GM23338 (cell line): ENCODE results near the gene FHIT. TPM values are rescaled to one million over a fixed set of nuclear protein-coding genes. Genes with fewer than 3 reads are reported as not detected.

Experiments used
- ATAC-seq: fragments of 200-7000 bp; cut with Tn5 transposase; 3 replicates; pipeline ENCODE4 v1.9.1; 2020
- DNase-seq: peaks from one replicate; pipeline ENCODE4 v3.0.0-alpha.2; 2015; ENCODE audit warnings: low spot score
- H2AFZ ChIP-seq: fragments of 200-600 bp; sonication (generic); 2 replicates; pipeline ENCODE4 v1.8.0; 2016; ENCODE audit warnings: antibody characterized with exemption, mild to moderate bottlenecking, moderate library complexity
- H3F3A ChIP-seq: fragments of 200-600 bp; sonication (generic); replicated peaks from 2 replicates; pipeline ENCODE4 v1.8.0; 2017; ENCODE audit warnings: antibody characterized with exemption, mixed run types, low read depth
- H3K27ac ChIP-seq: fragments of 200-600 bp; sonication (generic); 2 replicates; pipeline ENCODE4 v1.6.1; 2016; ENCODE audit warnings: low read depth
- H3K27me3 ChIP-seq: fragments of 200-600 bp; sonication (generic); 2 replicates; pipeline ENCODE4 v1.8.0; 2016; ENCODE audit warnings: mild to moderate bottlenecking, mixed run types, moderate library complexity; ENCODE audit not compliant: insufficient read depth
- H3K36me3 ChIP-seq: fragments of 200-600 bp; sonication (generic); 2 replicates; pipeline ENCODE4 v1.8.0; 2016; ENCODE audit warnings: mild to moderate bottlenecking; ENCODE audit not compliant: insufficient read depth
- H3K4me1 ChIP-seq: fragments of 200-600 bp; sonication (generic); 2 replicates; pipeline ENCODE4 v1.8.0; 2016; ENCODE audit warnings: mild to moderate bottlenecking, moderate library complexity; ENCODE audit not compliant: insufficient read depth
- H3K4me2 ChIP-seq: fragments of 200-600 bp; sonication (generic); 2 replicates; pipeline ENCODE4 v1.7.1; 2017; ENCODE audit warnings: mixed run types
- H3K4me3 ChIP-seq: fragments of 200-600 bp; sonication (generic); 2 replicates; pipeline ENCODE4 v1.6.1; 2016; ENCODE audit warnings: mixed run types
- H3K79me2 ChIP-seq: fragments of 200-600 bp; sonication (generic); replicated peaks from 2 replicates; pipeline ENCODE4 v1.8.0; 2017; ENCODE audit warnings: mild to moderate bottlenecking; ENCODE audit not compliant: insufficient read depth
- H3K9me2 ChIP-seq: fragments of 200-600 bp; sonication (generic); 2 replicates; pipeline ENCODE4 v1.8.0; 2017; ENCODE audit not compliant: insufficient read depth
- H4K20me1 ChIP-seq: fragments of 200-600 bp; sonication (generic); replicated peaks from 2 replicates; pipeline ENCODE4 v1.8.0; 2017; ENCODE audit warnings: mild to moderate bottlenecking; ENCODE audit not compliant: insufficient read depth
- H3K27ac Mint-ChIP-seq: 2 replicates; pipeline ENCODE4 v1.8.0; 2020; ENCODE audit warnings: inconsistent platforms, mild to moderate bottlenecking, moderate library complexity, mixed read lengths
- H3K27me3 Mint-ChIP-seq: 3 replicates; pipeline ENCODE4 v1.8.0; 2022; ENCODE audit warnings: low read depth, mild to moderate bottlenecking, moderate library complexity, mixed read lengths, inconsistent platforms; ENCODE audit not compliant: insufficient read depth, poor library complexity
- H3K36me3 Mint-ChIP-seq: 3 replicates; pipeline ENCODE4 v1.8.0; 2021; ENCODE audit warnings: low read depth, mild to moderate bottlenecking, inconsistent platforms, moderate library complexity, mixed read lengths
- H3K4me1 Mint-ChIP-seq: 3 replicates; pipeline ENCODE4 v1.8.0; 2020; ENCODE audit warnings: mild to moderate bottlenecking, inconsistent platforms, mixed read lengths
- H3K4me3 Mint-ChIP-seq: 3 replicates; pipeline ENCODE4 v1.8.0; 2021; ENCODE audit warnings: moderate library complexity, mild to moderate bottlenecking, inconsistent platforms, mixed read lengths
- H3K9me3 Mint-ChIP-seq: 3 replicates; pipeline ENCODE4 v1.8.0; 2020; ENCODE audit warnings: moderate library complexity, mild to moderate bottlenecking, inconsistent platforms, mixed read lengths
- CTCF ChIP-seq, 2 experiments: fragments of 200-600 bp in 1 of 2; sonication (generic) in 1 of 2; conservative IDR thresholded peaks; 2 replicates each; pipeline versions ENCODE4 v1.5.1 to v1.6.1; 2016 to 2017; ENCODE audit warnings: antibody characterized with exemption in 2 of 2, low read depth in 2 of 2, mild to moderate bottlenecking in 2 of 2, moderate library complexity in 1 of 2
- EZH2 ChIP-seq: fragments of 200-600 bp; sonication (generic); IDR thresholded peaks from one replicate; pipeline ENCODE4 v1.8.0; 2017; ENCODE audit warnings: antibody characterized with exemption, mild to moderate bottlenecking, low read depth; ENCODE audit not compliant: unreplicated experiment
- EZH2phosphoT487 ChIP-seq: fragments of 200-600 bp; sonication (generic); IDR thresholded peaks from one replicate; pipeline ENCODE4 v1.8.1; 2018; ENCODE audit warnings: antibody characterized with exemption; ENCODE audit not compliant: unreplicated experiment
- JUNB ChIP-seq: IDR thresholded peaks from one replicate; pipeline ENCODE4 v1.6.1; 2016; ENCODE audit warnings: antibody characterized with exemption; ENCODE audit not compliant: unreplicated experiment
- NANOG ChIP-seq: IDR thresholded peaks from 2 replicates; pipeline ENCODE4 v1.6.1; 2016; ENCODE audit warnings: antibody characterized with exemption, borderline replicate concordance
- ZNF114 ChIP-seq: fragments of 250-450 bp; sonication (Bioruptor Pico); IDR thresholded peaks from 2 replicates; pipeline ENCODE4 v1.5.0; 2020; ENCODE audit warnings: mild to moderate bottlenecking, moderate library complexity
- ZNF331 ChIP-seq: fragments of 250-450 bp; sonication (Bioruptor Pico); IDR thresholded peaks from 2 replicates; pipeline ENCODE4 v1.5.0; 2020; ENCODE audit warnings: low read depth, mild to moderate bottlenecking, moderate library complexity
- ZNF462 ChIP-seq: fragments of 250-450 bp; sonication (Bioruptor Pico); IDR thresholded peaks from 2 replicates; pipeline ENCODE4 v1.5.0; 2020; ENCODE audit warnings: mild to moderate bottlenecking, moderate library complexity
- polyA plus RNA-seq: library from polyadenylated mRNA; unstranded; fragments of >200 nt; fragmentation: Nextera tagmentation; extraction: Ambion mirVana; gene quantifications from 2 replicates; pipeline ENCODE4 v1.2.1, GENCODE V29; 2016
- total RNA-seq: library from RNA; depleted of rRNA; stranded (reverse); fragments of >200 nt; shearing (Covaris generic); gene quantifications from 2 replicates; pipeline ENCODE4 v1.2.3, GENCODE V29; 2014

Gene FHIT
- total and polyA plus RNA-seq, 2 experiments from 2014 or later, result 3.0 to 8.3 TPM

- TF ChIP-seq ZNF462 (CRISPR knock-in tag) (no peak), CTCF (conservative IDR thresholded peaks at IDR 0.05; ENCODE audit: low read depth in 2 of 2) (no peak), JUNB (no peak), EZH2 (no peak)
These were observed 1471.0 kb downstream of the FHIT start (continued) for GRCh38 chr3:59780209-59780608.

- Mint-ChIP-seq H3K27ac (no peak overlapping the region), H3K4me3 (no peak overlapping the region), H3K4me1 (peaks cover 13% of the 10 kb centered on the region), H3K36me3 (no peaks in the 10 kb centered on the region), H3K9me3 (no peaks in the 10 kb centered on the region), H3K27me3 (peaks cover 4% of the 10 kb centered on the region)
- no peaks in the 10 kb centered on the region for H4K20me1 ChIP-seq
- no peaks in the 10 kb centered on the region for H3K27me3 ChIP-seq
- H3K4me3 ChIP-seq, result no peak overlapping the region
- no peak overlapping the region for H3K27ac ChIP-seq
- DNase-seq, result no peak
- no peaks in the 10 kb centered on the region for H3K36me3 ChIP-seq
- H2AFZ ChIP-seq, result no peak overlapping the region
- H3K4me2 ChIP-seq, result no peak overlapping the region
- H3K9me2 ChIP-seq, result peaks cover 4% of the 10 kb centered on the region
- ATAC-seq, result no peak
- peaks cover 6% of the 10 kb centered on the region; the same call in 1 of the 2 replicates for H3K4me1 ChIP-seq
- H3K79me2 ChIP-seq, result no peaks in the 10 kb centered on the region
- TF ChIP-seq EZH2phosphoT487 (no peak), EZH2 (no peak), ZNF114 (no peak), ZNF331 (CRISPR knock-in tag) (no peak), ZNF462 (CRISPR knock-in tag) (no peak), JUNB (no peak), NANOG (no peak)
- no peaks in the 10 kb centered on the region for H3F3A ChIP-seq
These were observed 1472.0 kb downstream of the FHIT start for GRCh38 chr3:59779260-59779659.
